OCI-LY3 (cell line): ENCODE results near the gene TM9SF2.
"Not testable (repeated sequence)": the region's sequence is repeated elsewhere in the genome, so short reads cannot be mapped to it uniquely, and the experiment has no call there.

Experiments used
- EZH2phosphoT487 ChIP-seq: fragments of 200-600 bp; shearing (Covaris generic); IDR thresholded peaks from 2 replicates; pipeline ENCODE4 v1.6.1; 2018; ENCODE audit warnings: antibody characterized with exemption, mixed run types, low read depth
- TF ChIP-seq, protein P1 (sequence below): fragments of 200-600, 300-600 bp; sonication (generic); IDR thresholded peaks from 2 replicates; pipeline ENCODE4 v1.5.1; 2014; ENCODE audit warnings: antibody characterized with exemption, low read length, low read depth

DNA sequence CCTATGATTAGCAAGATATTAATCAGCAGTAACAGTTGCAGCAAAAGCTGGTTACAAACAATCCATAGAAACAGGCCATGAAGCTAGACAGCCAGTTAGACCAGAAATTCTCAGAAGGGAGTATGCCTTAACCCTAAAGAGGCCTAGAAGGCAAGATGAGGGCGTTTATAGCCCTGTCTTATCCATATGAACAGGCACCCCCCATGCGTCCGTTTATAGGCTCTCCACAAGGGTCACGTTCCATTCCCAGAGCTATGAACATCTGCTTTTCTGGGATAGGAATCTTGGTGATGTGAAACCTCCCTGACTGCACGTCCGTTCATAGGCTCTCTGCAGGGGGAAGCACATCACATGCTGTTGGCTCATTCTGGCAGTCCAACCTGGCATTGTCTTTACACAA lies 67.6 kb downstream of the TM9SF2 start:
- not testable (repeated sequence) for TF ChIP-seq EZH2phosphoT487
- TF ChIP-seq, protein P1, sequence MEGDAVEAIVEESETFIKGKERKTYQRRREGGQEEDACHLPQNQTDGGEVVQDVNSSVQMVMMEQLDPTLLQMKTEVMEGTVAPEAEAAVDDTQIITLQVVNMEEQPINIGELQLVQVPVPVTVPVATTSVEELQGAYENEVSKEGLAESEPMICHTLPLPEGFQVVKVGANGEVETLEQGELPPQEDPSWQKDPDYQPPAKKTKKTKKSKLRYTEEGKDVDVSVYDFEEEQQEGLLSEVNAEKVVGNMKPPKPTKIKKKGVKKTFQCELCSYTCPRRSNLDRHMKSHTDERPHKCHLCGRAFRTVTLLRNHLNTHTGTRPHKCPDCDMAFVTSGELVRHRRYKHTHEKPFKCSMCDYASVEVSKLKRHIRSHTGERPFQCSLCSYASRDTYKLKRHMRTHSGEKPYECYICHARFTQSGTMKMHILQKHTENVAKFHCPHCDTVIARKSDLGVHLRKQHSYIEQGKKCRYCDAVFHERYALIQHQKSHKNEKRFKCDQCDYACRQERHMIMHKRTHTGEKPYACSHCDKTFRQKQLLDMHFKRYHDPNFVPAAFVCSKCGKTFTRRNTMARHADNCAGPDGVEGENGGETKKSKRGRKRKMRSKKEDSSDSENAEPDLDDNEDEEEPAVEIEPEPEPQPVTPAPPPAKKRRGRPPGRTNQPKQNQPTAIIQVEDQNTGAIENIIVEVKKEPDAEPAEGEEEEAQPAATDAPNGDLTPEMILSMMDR: not testable (repeated sequence)
